GM19240 (cell line): ENCODE measurements around the gene KATNAL1.
"Not testable (repeated sequence)": the region's sequence is repeated elsewhere in the genome, so short reads cannot be mapped to it uniquely, and the experiment has no call there.

ENCODE experiments used
- DNase-seq: peaks from one replicate; pipeline ENCODE4 v3.0.0; 2011; ENCODE audit warnings: low spot score; ENCODE audit not compliant: insufficient read length

KATNAL1 gene

GRCh38 chr13:30295116-30295515, 12.2 kb downstream of the KATNAL1 start:
- DNase-seq = no peak

GRCh38 chr13:30294004-30294403, 13.3 kb downstream of the KATNAL1 start:
- no peak for DNase-seq

DNA sequence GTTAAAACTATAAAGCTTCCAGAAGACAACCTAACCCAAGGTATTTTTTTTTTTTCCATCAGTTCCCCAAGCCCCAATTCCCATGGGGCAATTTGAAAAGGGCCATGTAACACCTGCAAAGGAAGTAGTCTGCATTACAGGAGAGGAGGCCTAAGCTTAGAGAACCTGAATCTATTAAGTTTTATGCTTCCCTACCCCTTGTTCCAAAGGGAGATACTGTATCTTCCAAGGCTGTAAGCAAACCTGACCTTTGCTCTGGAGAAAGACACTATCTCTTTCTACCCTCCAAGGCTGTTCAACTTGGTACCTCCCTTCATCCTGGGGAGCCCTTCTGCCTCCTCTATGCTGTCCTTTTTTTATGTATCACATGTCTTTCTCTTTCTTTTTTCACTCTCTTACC, 15.0 kb downstream of the KATNAL1 start:
- no peak for DNase-seq

- no peak for DNase-seq
Measured at GRCh38 chr13:30290812-30291436, 16.4 kb downstream of the KATNAL1 start.

DNA sequence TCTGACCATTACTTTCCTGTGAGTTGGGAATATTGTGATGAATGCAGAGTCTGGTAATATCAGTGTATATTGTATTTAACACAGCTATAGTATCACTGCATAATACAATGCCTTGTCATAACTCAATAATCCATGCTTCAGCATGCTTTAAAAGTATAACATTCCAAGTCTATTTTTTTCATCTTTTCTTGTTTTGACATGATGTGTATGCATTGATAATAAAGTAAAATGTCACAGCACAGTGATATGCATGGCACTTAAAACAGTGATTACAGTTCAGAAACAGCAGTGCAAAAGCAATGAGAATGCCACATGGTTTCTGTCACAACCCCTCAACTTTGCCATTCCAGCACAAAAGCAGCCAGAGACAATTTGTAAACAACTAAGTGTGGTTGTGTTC, 17.8 kb downstream of the KATNAL1 start:
- DNase-seq = no peak

DNA sequence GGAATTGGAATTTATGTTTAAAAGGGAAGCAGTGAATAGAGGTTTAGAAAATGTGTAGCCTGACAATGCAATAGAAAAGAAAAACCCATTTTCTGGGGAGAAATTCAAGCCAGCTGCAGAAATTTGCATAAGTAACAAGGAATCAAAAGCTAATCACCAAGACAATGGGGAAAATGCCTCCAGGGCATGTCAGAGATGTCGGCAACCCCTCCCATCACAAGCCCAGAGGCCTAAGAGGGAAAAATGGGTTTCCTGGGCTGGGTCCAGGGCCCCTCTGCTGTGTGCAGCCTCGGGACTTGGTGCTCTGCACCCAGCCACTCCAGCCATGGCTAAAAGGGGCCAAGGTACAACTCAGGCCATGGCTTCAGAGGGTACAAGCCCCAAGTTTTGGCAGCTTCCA, 21.3 kb downstream of the KATNAL1 start:
- not testable (repeated sequence) for DNase-seq

- no peak for DNase-seq
Measured at GRCh38 chr13:30276178-30276577, 31.2 kb downstream of the KATNAL1 start.

DNA sequence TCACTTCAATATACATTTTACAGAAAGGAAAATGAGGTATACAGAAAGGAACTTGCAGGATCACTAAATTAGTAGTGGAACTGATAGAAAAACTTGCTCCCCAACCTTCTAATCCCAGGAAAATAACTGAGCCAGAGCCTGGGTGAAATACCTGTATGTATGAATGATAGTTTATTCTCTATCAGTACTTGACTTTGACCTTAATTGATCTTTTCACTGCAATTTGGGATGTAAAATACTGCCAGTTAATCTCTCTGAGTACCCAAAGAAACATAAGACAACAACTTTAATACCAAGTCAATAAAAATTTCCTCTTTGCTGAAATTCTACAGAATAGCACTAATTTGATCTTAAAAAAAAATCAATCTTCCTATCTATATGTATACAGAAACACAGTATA, 33.3 kb downstream of the KATNAL1 start:
- no peak for DNase-seq

DNA sequence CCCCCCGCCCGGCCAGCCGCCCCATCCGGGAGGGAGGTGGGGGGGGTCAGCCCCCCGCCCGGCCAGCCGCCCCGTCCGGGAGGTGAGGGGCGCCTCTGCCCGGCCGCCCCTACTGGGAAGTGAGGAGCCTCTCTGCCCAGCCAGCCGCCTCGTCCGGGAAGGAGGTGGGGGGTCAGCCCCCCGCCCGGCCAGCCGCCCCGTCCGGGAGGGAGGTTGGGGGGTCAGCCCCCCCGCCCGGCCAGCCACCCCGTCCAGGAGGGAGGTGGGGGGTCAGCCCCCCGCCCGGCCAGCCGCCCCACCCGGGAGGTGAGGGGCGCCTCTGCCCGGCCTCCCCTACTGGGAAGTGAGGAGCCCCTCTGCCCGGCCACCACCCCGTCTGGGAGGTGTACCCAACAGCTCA, 37.3 kb downstream of the KATNAL1 start:
- not testable (repeated sequence) for DNase-seq

GRCh38 chr13:30268673-30269072, 38.7 kb downstream of the KATNAL1 start:
- no peak for DNase-seq

DNA sequence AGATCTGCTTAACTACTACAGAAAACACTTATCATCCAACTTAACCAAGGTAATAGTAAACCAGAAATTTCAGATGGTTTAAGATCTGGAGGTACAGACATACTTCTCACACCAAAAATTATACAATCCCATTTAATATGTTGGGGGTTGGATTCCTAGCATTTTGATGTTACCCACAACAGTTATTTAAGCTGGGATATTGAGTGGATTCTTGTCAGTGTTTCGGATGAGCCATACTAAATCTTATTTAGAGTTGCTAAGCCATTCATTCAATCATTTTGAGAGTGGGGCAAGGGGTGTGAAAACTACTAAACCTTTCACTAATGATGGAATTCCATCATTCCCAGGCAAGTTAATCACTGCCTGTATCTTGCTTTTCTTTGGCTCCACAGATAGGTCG, 40.6 kb downstream of the KATNAL1 start:
- no peak for DNase-seq

- not testable (repeated sequence) for DNase-seq
Measured at GRCh38 chr13:30259149-30259733, 48.1 kb downstream of the KATNAL1 start.

- no peak for DNase-seq
Measured at GRCh38 chr13:30257468-30258099, 49.8 kb downstream of the KATNAL1 start.

GRCh38 chr13:30256713-30257467, 50.5 kb downstream of the KATNAL1 start:
- DNase-seq = no peak

GRCh38 chr13:30255696-30256095, 51.7 kb downstream of the KATNAL1 start:
- no peak for DNase-seq

DNA sequence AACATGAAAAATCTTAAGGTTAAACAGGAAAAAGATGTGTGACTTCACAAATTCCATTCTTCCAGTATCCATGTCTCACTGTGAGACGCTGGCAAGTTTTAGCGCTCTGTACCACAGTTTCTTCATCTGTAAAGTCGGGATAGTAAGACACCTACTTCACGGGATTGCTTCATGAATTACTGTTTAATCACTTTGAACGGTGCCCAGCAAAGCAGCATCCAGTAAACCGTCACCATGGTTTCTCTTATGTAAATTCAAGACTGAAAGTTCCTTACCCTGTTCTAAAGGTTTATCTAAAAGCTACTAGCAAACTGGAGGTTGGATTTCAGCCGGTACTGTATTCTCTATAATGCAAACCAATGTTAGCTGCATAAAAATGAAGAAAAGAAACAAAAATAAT, 53.5 kb downstream of the KATNAL1 start:
- DNase-seq = no peak

DNA sequence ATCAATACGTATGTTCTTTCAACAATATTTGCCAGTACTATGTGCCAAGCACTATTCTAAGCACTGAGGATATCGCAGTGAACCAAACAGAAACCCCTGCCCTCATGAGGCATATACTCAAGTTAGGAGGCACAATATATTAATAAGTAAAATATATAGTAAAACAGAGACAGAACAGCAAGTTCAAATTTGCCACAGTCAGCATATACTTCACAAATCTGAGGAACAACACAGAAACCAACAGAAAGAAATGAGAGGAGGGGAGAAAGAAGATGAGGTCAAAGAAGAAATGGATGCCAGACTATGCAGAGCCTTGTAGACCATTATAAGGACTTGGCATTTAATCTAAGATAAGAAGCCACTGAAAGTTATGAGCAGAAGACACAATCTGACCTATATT, 59.9 kb downstream of the KATNAL1 start:
- DNase-seq = no peak

- DNase-seq = no peak
Measured at GRCh38 chr13:30241532-30241931, 65.8 kb downstream of the KATNAL1 start.

DNA sequence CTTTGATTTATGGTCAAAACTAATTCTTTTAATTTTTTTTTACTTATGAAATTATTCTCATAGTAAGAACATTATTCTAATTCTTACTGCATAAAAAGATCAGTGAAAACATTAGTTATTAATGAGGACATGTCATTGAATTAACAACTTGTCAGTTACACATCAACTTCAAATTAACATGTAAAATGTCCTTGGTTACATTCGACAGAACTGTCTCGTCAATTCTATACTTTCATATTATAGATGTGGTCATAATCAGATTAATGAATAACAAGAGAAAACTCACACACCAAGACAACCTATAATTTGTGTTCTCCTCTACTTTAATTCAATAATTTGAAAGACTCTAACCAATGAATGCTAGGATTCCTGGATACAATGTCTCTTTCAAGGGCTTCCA, 66.7 kb downstream of the KATNAL1 start:
- DNase-seq = no peak

GRCh38 chr13:30235216-30235615, 72.1 kb downstream of the KATNAL1 start:
- no peak for DNase-seq

DNA sequence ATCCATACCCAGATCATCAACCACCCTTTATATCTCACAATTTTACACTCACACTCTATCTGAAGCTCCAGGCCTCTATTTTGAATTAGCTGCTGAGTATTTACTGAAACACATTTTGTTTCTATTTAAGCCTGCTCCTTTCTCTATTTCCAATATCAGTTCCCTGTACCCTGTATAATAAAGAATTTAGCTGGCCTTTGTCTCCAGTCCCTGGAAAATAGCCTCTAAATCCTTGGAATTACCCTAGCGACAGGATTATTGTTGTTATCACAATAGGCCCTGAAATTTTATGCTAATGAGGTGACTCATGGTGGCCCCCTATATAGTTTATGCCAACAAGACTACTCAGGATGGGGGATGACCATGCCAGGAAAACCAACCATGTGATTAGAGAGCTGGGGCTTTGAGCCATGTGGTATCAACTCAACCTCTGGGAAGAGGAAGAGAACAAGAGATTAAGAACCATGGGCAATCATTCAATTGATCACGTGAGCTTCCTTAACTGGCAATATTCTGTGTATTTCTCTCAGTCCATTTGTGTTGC, 72.7 kb downstream of the KATNAL1 start:
- no peak for DNase-seq

GRCh38 chr13:30224732-30225131, 82.6 kb downstream of the KATNAL1 start:
- DNase-seq = no peak
